Astrocyte (in vitro differentiated cells and primary cell): Measurements from ENCODE around the gene EPHA6. TPM values are rescaled to one million over a fixed set of nuclear protein-coding genes. Genes with fewer than 3 reads are reported as not detected.

ENCODE experiments used
- DNase-seq: peaks from one replicate; pipeline ENCODE4 v3.0.0-alpha.2; 2010; ENCODE audit warnings: low read depth
- FAIRE-seq: peaks from 2 replicates; lab custom pipeline; 2011; peaks lifted over from hg19 to GRCh38; lab: Jason Lieb, UNC
- H2AFZ ChIP-seq: 2 replicates; pipeline ENCODE4 v1.6.0; 2012; ENCODE audit warnings: low read depth, low read length, inconsistent platforms
- H3K27ac ChIP-seq: 2 replicates; pipeline ENCODE4 v1.5.1; 2011; ENCODE audit warnings: low read depth, low read length, inconsistent platforms
- H3K27me3 ChIP-seq: 2 replicates; pipeline ENCODE4 v1.6.0; 2011; ENCODE audit warnings: low read length, inconsistent platforms; ENCODE audit not compliant: insufficient read depth
- H3K36me3 ChIP-seq: 2 replicates; pipeline ENCODE4 v1.5.1; 2011; ENCODE audit warnings: low read length, inconsistent platforms; ENCODE audit not compliant: insufficient read depth
- H3K4me1 ChIP-seq: 2 replicates; pipeline ENCODE4 v1.5.1; 2011; ENCODE audit warnings: low read length, inconsistent platforms; ENCODE audit not compliant: insufficient read depth
- H3K4me2 ChIP-seq: 2 replicates; pipeline ENCODE4 v1.6.0; 2012; ENCODE audit warnings: low read length, inconsistent platforms
- H3K4me3 ChIP-seq: 2 replicates; pipeline ENCODE4 v1.5.1; 2011; ENCODE audit warnings: low read depth, mild to moderate bottlenecking, low read length, inconsistent platforms; ENCODE audit not compliant: insufficient read depth
- H3K79me2 ChIP-seq: 2 replicates; pipeline ENCODE4 v1.6.0; 2012; ENCODE audit warnings: mild to moderate bottlenecking, low read length, inconsistent platforms; ENCODE audit not compliant: insufficient read depth
- H3K9ac ChIP-seq: 2 replicates; pipeline ENCODE4 v1.6.0; 2012; ENCODE audit warnings: mild to moderate bottlenecking, low read length, inconsistent platforms
- H3K9me3 ChIP-seq: 2 replicates; pipeline ENCODE4 v1.5.1; 2012; ENCODE audit warnings: low read depth, mild to moderate bottlenecking, low read length, inconsistent platforms; ENCODE audit not compliant: insufficient read depth
- H4K20me1 ChIP-seq: 2 replicates; pipeline ENCODE4 v1.6.0; 2012; ENCODE audit warnings: low read length, inconsistent platforms; ENCODE audit not compliant: insufficient read depth
- H3K27ac Mint-ChIP-seq: one replicate; pipeline ENCODE4 v1.8.0; 2021; ENCODE audit warnings: mild to moderate bottlenecking, mixed read lengths; ENCODE audit not compliant: unreplicated experiment
- H3K27me3 Mint-ChIP-seq: one replicate; pipeline ENCODE4 v1.8.0; 2021; ENCODE audit warnings: low read depth, mixed read lengths; ENCODE audit not compliant: unreplicated experiment
- H3K36me3 Mint-ChIP-seq: one replicate; pipeline ENCODE4 v1.8.0; 2021; ENCODE audit warnings: low read depth, mixed read lengths; ENCODE audit not compliant: unreplicated experiment
- H3K4me1 Mint-ChIP-seq: one replicate; pipeline ENCODE4 v1.8.0; 2021; ENCODE audit warnings: low read depth, mixed read lengths; ENCODE audit not compliant: unreplicated experiment
- H3K4me3 Mint-ChIP-seq: one replicate; pipeline ENCODE4 v1.8.0; 2021; ENCODE audit warnings: mild to moderate bottlenecking, moderate library complexity, mixed read lengths; ENCODE audit not compliant: unreplicated experiment
- H3K9me3 Mint-ChIP-seq: one replicate; pipeline ENCODE4 v1.8.0; 2021; ENCODE audit warnings: mild to moderate bottlenecking, mixed read lengths; ENCODE audit not compliant: unreplicated experiment
- EZH2 ChIP-seq: IDR thresholded peaks from 2 replicates; pipeline ENCODE4 v1.6.1; 2012; ENCODE audit warnings: mild to moderate bottlenecking, low read length, inconsistent platforms; ENCODE audit not compliant: insufficient read depth
- total RNA-seq: library from RNA; stranded (reverse); gene quantifications from 2 replicates; pipeline ENCODE4 v1.2.1, GENCODE V29; 2021
- TF ChIP-seq, protein P1 (sequence below): IDR thresholded peaks from 2 replicates; pipeline ENCODE4 v1.5.1; 2011; ENCODE audit warnings: low read depth, mild to moderate bottlenecking, inconsistent platforms, low read length, moderate library complexity; ENCODE audit not compliant: insufficient read depth

Gene EPHA6
- total RNA-seq, 1 donor from 2014 or later, result 1.7 TPM

DNA sequence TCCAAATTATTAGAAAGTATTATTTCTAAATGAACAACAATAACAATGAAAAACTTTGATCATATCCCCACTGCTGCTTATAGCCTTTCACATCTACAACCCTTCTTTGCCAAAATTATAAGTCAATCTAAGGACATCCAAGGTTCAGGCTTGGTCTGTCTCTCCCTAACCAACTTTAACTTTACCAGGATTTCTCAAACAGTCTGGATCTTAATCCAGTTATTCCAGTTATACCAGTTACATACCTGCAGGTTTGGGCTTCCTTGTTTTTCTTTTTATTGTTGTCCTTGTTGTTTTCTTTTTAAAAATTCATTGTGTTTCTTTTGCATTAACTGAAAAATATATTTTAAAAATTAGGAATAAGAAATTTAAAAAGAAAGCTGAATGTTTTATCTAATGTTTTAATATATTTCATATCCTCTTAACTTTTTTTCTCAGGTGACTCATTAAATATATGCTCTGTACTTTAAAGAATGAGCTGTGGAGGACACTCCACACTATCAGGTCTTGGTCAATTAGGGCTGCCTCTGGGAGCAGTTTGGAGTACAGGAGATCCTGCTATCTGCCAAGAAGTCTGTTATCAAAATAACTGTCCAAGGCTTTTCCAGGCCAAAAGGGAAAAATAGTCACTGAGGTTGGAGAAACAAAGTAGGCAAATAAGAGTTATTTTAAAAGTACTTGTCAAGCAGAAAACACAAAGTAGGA is 421.4 kb downstream of the EPHA6 start:
- H3K27ac Mint-ChIP-seq, result no peak overlapping the region
- H3K27ac ChIP-seq, result no peak overlapping the region
- H3K4me1 Mint-ChIP-seq, result no peaks in the 10 kb centered on the region

GRCh38 chr3:97241417-97241816 is 427.0 kb downstream of the EPHA6 start:
- H3K27me3 ChIP-seq, result no peaks in the 10 kb centered on the region

More for the DNA sequence above, 421.4 kb downstream of the EPHA6 start:
- no peaks in the 10 kb centered on the region for H3K36me3 ChIP-seq
- DNase-seq, result no peak
- H3K36me3 Mint-ChIP-seq, result no peaks in the 10 kb centered on the region
- no peak overlapping the region for H3K4me3 ChIP-seq
- no peak overlapping the region for H3K4me2 ChIP-seq
- FAIRE-seq, result no peak
- H3K9me3 Mint-ChIP-seq, result no peaks in the 10 kb centered on the region
- H3K27me3 Mint-ChIP-seq, result no peaks in the 10 kb centered on the region
- H4K20me1 ChIP-seq, result no peaks in the 10 kb centered on the region
- no peaks in the 10 kb centered on the region for H3K27me3 ChIP-seq
- no peaks in the 10 kb centered on the region for H3K79me2 ChIP-seq
- TF ChIP-seq, protein P1, sequence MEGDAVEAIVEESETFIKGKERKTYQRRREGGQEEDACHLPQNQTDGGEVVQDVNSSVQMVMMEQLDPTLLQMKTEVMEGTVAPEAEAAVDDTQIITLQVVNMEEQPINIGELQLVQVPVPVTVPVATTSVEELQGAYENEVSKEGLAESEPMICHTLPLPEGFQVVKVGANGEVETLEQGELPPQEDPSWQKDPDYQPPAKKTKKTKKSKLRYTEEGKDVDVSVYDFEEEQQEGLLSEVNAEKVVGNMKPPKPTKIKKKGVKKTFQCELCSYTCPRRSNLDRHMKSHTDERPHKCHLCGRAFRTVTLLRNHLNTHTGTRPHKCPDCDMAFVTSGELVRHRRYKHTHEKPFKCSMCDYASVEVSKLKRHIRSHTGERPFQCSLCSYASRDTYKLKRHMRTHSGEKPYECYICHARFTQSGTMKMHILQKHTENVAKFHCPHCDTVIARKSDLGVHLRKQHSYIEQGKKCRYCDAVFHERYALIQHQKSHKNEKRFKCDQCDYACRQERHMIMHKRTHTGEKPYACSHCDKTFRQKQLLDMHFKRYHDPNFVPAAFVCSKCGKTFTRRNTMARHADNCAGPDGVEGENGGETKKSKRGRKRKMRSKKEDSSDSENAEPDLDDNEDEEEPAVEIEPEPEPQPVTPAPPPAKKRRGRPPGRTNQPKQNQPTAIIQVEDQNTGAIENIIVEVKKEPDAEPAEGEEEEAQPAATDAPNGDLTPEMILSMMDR, result no peak
- no peak for TF ChIP-seq EZH2
- no peak overlapping the region for H3K4me3 Mint-ChIP-seq
- no peaks in the 10 kb centered on the region for H3K4me1 ChIP-seq
- H3K9ac ChIP-seq, result no peak overlapping the region
- H3K9me3 ChIP-seq, result no peaks in the 10 kb centered on the region
- H2AFZ ChIP-seq, result no peak overlapping the region

More at GRCh38 chr3:97241417-97241816, 427.0 kb downstream of the EPHA6 start:
- Histone ChIP-seq H3K9me3 (no peaks in the 10 kb centered on the region), H3K4me2 (no peak overlapping the region), H3K4me1 (no peaks in the 10 kb centered on the region), H3K27ac (no peak overlapping the region), H3K4me3 (no peak overlapping the region), H2AFZ (no peak overlapping the region), H3K36me3 (no peaks in the 10 kb centered on the region), H3K79me2 (no peaks in the 10 kb centered on the region), H3K9ac (no peak overlapping the region), H4K20me1 (no peaks in the 10 kb centered on the region)
- Mint-ChIP-seq H3K4me1 (no peaks in the 10 kb centered on the region), H3K9me3 (no peaks in the 10 kb centered on the region), H3K27me3 (no peaks in the 10 kb centered on the region), H3K4me3 (no peak overlapping the region), H3K27ac (no peak overlapping the region), H3K36me3 (no peaks in the 10 kb centered on the region)
- DNase-seq (no peak), FAIRE-seq (no peak)
- TF ChIP-seq, protein P1, result no peak
- TF ChIP-seq EZH2, result no peak
